ENCODE data around the gene RTL1. TPM values are rescaled to one million over a fixed set of nuclear protein-coding genes. Genes with fewer than 3 reads are reported as not detected.

The RTL1 gene
- total RNA-seq (2022; extraction: Qiagen RNA extraction) = 0.15 to 0.33 TPM (median 0.24 TPM) in 5 replicates

DNA sequence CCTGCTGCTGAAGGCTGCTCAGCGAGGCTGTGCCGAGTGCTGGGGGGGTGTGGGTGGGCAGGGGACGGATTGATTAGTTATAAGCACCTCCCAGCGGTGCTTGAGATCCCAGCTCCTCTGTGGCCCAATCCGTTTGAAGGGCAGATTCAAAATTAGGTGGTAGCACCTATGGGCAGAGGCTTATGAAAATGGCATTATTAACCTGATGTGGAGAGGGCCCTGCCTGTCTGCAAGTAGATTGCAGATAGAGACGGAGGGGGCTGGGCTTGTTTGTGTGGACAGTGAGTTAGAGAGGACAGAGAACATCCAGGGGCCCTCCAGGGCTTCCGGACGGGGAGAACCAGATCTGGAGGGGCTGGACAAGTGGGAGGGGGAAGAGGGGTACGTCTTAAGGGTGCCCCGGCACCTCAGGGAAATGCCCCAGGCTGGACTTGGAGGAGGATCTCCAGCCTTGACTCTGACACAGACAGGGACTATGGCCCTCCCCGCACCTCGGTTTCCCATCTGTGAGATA is at the start of gene RTL1:
TSS of gene RTL1 (minus strand) at position 51 of the 514 bp plus-strand sequence. CDS start 18,934 bp downstream, outside the sequence.

Other genes starting within 250 kb of the RTL1 start
- gene DLK1, start 176.8 kb downstream of the RTL1 start, total RNA-seq (2022; extraction: Qiagen RNA extraction) = 0.30 to 0.49 TPM (median 0.39 TPM) in 5 replicates
- gene MEG3, start 77.6 kb downstream of the RTL1 start, total RNA-seq (2022; extraction: Qiagen RNA extraction) = 39.9 to 63.4 TPM (median 53.8 TPM) in 5 replicates

Measured in A549 treated with Mapracorat at 1 μM for 4 hours (cell line).